ENCODE results near the gene CRNKL1.

The CRNKL1 gene

DNA sequence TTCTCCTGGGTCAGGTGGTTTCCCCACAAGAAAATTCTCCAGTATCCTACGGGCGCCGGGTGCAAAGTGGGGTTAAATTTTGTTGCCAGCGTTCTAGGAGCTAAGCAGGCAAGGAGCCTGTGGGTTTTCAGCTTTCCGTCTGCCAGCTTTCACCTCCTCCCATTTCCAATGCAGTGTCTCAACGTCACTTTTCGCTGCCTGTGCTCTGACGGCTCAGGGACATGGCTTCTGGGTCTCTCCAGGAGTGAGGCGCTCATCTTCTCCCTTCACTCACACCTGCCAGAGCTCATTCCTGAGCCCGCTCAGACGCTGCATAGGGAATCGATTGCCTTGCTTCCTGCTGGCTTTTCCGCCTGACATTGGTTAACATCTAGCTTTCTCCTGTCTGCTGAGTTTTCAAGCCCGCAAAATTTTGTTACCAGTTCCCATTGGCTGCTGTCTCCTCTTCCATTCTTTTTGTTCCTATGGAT, 42.4 kb downstream of the CRNKL1 start:
- no peak for TF ChIP-seq GATA2 (IDR thresholded peaks at IDR 0.05; ENCODE audit: low read depth, low read length)
- TF ChIP-seq GATA3 (IDR thresholded peaks at IDR 0.05; ENCODE audit: low read depth, low read length) = no peak

DNA sequence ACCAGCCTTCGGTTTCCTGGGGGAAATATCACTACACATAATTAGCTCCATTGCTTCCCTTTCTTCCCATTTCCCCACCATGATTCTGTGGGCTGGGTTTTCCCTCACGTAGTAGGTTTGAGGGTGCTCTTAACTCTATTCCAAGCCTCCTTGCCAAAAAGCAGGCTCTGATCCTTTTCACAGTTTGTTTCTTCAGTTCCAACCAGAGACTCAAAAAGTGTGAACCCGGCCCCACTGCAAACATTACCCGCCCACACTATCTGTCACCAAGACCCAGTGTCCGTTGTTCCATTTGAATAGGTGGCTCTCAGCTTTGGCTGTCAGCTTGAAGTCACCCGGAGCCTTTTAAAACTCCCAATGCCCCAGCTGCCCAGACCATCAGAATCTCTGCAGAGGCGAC, 46.9 kb downstream of the CRNKL1 start:
- TF ChIP-seq GATA3 (IDR thresholded peaks at IDR 0.05; ENCODE audit: low read depth, low read length) = no peak
- no peak for TF ChIP-seq GATA2 (IDR thresholded peaks at IDR 0.05; ENCODE audit: low read depth, low read length)

DNA sequence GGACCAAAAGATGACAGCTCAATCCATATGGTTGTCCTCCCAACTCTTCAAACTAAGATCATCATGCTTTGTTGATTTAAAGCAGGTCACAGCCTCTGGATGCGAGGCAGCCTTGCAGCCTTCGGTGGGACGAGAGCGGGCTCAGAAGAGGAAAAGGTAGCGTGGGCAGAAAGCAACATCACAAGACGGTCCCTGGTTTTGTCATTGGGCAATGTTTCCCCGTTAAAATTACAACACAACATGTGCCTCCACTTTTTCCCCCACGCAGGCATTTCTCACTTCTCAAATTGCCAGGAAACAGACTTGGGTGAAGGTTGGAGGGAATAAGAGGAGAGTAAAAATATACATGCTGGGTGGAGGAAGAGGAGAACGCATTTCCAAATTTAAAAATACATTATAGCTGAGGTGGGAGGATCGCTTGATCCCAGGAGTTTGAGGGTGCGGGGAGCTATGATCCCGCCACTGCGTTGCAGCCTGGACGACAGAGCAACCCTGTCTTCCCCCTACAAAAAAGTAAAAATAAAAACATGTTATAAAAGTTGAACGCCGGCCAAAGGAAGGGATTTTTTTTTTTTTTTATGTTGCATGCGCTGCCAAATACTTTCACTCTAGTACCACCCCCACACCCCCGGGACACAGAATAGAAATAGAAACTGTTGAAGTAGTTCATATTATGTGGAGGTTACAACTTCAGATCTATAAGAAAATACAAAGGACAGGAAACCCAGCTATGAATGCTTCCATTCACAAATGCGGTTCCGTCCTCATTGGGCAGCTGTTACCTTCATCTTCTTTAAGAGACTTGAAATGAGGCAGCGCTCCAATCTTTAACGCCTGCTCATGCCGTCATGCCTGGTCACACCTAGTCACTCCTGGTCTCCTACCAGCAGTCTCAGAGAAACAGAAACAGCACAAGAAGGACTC, 49.0 kb downstream of the CRNKL1 start:
- TF ChIP-seq GATA2 (IDR thresholded peaks at IDR 0.05; ENCODE audit: low read depth, low read length) = no peak
- no peak for TF ChIP-seq GATA3 (IDR thresholded peaks at IDR 0.05; ENCODE audit: low read depth, low read length)

DNA sequence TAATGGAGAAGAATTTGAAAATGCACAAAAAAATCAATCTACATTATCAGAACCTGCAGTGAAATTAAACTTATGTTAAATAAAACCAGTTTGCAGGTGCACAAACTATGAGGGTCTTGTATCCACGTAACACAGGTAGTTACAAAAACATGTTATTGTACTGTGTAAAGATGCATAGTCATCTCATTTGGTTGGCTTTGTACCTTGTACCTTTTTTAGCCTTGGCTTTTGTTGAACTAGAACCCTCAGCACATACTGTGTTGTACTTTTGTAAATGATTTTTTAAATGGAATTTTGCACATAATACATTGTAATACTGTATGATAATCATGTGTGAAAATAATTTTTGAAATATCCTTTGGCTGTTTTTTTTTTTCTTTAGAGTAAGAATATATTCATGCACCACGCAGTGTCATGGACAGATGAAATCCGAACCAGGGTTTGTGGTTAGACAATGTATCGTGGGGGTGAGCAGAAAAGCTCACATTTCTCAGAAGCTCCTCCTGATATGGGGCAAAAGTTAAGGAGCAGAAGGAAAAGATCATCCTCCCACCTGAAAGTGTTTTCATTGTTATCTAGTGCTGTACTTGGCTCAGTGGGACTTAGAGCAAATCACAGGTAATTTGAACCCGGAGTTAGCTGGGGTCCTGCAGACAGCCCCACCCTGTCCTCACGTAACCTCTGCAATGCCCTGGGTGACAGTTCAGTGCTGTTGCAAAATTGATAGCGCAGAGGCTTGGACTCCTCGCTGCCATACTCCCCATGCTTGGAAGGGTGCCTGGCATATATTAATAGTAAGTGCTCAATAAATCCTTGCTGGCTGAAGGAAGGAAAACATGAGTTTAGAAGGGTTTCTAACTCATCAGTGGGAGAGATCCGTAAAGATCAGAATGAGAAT, 49.9 kb downstream of the CRNKL1 start:
- TF ChIP-seq GATA2 (IDR thresholded peaks at IDR 0.05; ENCODE audit: low read depth, low read length) = no peak
- no peak for TF ChIP-seq GATA3 (IDR thresholded peaks at IDR 0.05; ENCODE audit: low read depth, low read length)

DNA sequence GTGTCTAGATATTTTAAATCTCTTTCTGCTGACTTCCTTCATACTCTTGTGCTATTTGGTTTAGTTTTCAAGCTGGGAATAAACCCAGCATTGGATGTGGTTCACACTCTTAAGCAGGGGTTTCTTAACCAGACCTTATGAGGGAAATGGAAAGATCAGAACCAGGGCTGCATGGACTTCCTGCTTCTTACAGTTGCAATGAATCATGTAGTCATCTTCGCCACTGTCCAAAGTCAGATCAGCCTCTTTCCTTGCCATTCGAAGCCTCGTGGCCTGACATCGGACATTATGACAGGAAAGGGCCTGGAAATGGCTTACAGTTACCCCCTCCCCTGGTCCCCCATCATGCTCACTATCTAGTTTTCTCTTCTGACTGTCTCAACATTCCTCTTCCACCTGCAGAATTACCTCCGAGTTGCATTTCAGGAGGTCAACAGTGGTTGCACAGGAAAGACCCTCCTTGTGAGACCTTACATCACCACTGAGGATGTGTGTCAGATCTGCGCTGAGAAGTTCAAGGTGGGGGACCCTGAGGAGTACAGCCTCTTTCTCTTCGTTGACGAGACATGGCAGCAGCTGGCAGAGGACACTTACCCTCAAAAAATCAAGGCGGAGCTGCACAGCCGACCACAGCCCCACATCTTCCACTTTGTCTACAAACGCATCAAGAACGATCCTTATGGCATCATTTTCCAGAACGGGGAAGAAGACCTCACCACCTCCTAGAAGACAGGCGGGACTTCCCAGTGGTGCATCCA, 51.9 kb downstream of the CRNKL1 start:
- TF ChIP-seq GATA3 (IDR thresholded peaks at IDR 0.05; ENCODE audit: low read depth, low read length) = no peak
- no peak for TF ChIP-seq GATA2 (IDR thresholded peaks at IDR 0.05; ENCODE audit: low read depth, low read length)

DNA sequence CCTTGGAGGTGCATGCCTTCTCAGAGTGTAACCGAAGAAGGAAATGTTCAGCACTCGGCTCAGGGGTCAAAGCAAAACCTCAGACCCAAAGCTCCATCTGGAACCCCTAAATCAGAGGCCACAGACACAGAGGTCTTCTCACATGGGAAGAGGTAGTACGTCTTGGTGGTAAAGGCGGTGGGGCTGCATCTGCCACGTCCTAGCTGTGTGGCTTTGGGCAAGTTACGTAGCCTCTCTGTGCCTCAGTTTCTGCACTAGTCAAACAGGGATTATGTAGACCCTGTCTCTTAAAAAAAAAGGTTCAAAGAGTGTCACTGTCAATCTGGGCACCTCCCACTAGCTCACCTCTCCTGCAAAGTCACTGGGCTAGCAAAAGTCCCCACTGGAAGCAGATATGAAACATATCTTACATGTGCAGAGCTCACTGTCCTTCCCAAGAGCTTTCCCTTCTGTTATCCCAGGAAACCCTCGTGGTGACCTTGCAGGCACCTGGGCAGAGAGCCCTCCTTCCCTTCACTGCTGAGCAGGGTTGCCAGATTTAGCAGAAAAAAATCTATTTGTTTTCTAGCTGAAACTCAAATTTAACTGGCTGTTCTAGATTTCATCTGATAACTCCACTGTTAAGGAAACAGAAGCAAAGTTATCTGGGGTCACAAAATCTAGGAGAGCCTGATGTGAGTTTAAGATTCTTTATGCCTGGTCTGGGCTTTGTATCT, 53.1 kb downstream of the CRNKL1 start:
- TF ChIP-seq GATA3 (IDR thresholded peaks at IDR 0.05; ENCODE audit: low read depth, low read length) (no peak), GATA2 (IDR thresholded peaks at IDR 0.05; ENCODE audit: low read depth, low read length) (no peak)

DNA sequence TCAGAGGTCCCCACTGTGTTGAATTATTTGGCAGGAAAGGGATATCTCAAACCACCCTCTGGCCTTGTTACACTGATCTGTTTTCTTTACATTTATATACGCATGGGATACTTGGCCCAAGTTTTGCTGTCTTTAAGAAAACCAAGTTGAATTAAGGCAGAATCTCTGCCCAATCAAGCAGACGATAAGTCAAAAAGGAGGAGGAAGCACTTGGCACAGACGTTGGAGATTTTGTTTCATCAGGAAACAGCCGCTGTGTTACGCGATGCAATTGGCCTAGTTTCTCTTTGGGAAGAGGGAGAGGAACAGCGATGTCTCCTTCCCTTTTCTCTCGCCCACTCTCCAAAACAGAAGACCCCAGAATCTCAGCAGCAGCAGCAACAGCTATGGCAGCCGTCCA, 55.3 kb downstream of the CRNKL1 start:
- TF ChIP-seq GATA2 (IDR thresholded peaks at IDR 0.05; ENCODE audit: low read depth, low read length) (no peak), GATA3 (IDR thresholded peaks at IDR 0.05; ENCODE audit: low read depth, low read length) (no peak)

DNA sequence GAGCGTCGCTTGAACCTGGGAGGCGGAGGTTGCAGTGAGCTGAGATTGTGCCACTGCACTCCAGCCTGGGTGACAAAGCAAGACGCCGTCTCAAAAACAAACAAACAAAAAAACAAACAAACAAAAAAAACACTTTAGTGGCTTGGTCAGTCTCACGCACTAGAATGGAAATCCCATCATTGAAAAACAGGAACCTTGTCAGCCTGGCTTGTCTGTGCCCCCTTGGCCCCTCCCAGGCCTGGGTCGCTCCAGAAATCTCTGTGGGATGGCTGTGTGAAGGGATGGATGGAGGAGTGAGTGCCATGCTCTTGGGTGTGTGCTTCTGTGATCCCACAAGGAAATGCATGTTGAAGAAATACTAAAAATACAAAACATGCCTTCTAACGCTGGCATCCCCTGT, 56.0 kb downstream of the CRNKL1 start:
- TF ChIP-seq GATA2 (IDR thresholded peaks at IDR 0.05; ENCODE audit: low read depth, low read length) = no peak
- no peak for TF ChIP-seq GATA3 (IDR thresholded peaks at IDR 0.05; ENCODE audit: low read depth, low read length)

DNA sequence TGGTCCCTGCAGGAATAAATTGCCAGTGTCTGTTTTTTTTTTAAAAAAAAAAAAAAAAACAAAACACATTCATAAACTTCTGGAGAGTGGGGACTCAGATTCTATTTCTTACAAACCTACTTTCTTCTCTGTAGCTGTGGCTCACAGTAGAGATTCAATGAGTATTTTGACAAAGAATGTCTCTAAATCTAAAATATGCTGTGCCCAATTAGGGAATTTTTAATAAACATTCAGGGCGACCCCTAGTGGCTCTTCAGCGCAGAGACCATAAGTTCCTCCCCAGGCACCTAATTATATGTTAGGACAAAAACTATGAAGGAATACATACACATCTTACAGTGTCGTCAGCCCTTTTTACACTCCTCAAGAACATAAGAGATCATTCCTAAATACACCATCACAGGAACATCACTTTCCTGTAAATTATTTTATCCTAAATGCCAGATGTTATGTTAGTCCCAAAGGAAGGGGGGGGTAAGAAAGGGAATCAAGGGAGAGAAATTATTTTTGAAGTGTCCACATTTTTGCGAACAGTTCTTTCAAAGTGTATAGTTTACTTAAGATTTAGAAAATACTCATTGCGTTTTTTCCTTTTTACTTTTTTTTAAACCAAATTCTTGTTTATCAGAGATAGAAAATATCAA, 56.9 kb downstream of the CRNKL1 start:
- TF ChIP-seq GATA2 (IDR thresholded peaks at IDR 0.05; ENCODE audit: low read depth, low read length) = no peak
- TF ChIP-seq GATA3 (IDR thresholded peaks at IDR 0.05; ENCODE audit: low read depth, low read length) = no peak

DNA sequence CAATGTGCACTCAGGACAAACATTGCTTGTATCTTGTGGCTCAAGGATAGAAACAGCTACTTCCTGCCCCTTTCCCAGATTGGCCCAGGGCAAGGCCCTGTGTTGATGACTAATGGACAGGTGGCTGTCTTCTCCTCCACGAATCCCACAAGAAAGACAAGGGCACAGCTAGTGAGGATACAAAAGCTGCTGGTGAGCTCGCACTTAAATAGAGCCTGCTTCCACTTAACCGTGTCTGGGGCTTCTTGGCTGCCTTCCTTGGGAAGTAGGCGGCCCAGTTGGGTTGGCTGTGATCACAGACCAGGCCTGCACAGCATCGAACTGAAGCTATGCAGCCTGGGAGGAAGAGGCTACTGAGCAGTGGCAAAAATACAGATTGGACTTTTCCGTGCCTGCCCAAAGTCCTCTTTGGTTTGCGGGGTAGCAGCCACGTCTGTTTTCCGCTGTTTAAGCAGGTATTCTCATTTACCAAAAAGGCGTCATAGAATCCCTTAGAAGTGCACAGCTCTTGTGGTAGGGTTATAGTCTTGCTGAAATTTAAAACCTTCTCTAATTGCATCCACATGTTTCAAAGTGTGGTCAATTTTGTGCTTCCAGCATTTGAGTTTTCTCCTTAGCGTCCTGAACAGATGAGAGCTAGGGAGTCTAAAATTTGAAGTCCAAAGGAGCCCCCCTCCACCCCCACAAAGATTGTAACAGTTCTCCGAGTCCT, 58.2 kb downstream of the CRNKL1 start:
- TF ChIP-seq GATA3 (IDR thresholded peaks at IDR 0.05; ENCODE audit: low read depth, low read length) (no peak), GATA2 (IDR thresholded peaks at IDR 0.05; ENCODE audit: low read depth, low read length) (no peak)

DNA sequence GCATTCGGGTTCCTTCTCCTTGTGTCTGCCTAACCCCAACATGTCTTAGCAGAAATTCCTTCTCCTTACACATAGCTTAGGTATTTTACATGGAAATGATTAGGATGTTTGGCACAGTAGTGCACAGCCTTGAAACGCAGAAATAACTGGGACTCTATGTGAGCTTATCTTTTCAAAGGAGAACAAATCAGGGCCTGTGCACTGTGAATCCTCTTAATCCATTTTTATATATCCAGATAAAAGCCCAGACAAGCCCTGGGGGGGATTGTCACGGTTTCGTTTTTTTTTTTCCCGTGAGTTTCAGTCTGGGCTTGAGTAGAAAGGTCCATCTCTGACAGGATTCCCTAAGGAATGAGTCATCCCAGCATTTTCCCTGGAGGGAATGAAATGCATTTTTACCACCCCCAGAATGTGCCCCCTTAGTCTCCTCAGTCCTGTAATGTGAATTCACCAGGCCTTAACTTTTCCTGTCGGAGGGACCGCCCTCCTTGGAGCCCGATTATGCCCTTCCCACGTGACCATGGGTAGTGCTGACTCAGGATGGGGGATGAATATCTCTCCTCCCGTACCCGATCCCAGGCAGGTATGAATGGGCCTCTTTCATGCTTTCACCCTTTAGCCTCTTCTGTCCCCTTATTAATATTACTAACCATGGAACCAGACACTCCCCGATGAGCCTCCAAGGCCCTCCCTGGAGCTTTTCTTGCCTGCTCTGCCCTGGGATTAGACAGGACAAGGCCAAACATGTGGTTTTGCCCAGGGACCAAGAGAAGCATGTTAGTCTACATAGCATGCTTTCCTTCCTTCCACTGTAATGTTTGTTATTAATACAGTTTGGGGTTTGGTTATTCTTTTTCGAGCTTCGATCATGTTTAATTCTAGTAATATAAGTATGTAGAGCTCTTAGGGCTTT, 59.0 kb downstream of the CRNKL1 start:
- TF ChIP-seq GATA2 (IDR thresholded peaks at IDR 0.05; ENCODE audit: low read depth, low read length) (peak; percentile 84), GATA3 (IDR thresholded peaks at IDR 0.05; ENCODE audit: low read depth, low read length) (no peak)
